GM23248 (cell line): ENCODE data around the gene CENPX.

Source experiments
- EZH2 ChIP-seq: fragments of 200-600 bp; sonication (generic); IDR thresholded peaks from 2 replicates; pipeline ENCODE4 v1.6.1; 2018; ENCODE audit warnings: antibody characterized with exemption, mild to moderate bottlenecking; ENCODE audit not compliant: insufficient read depth, poor library complexity, severe bottlenecking
- EZH2phosphoT487 ChIP-seq: fragments of 200-600 bp; sonication (generic); IDR thresholded peaks from 2 replicates; pipeline ENCODE4 v1.6.1; 2018; ENCODE audit warnings: antibody characterized with exemption, moderate library complexity, mild to moderate bottlenecking, low read depth; ENCODE audit not compliant: insufficient read depth

DNA sequence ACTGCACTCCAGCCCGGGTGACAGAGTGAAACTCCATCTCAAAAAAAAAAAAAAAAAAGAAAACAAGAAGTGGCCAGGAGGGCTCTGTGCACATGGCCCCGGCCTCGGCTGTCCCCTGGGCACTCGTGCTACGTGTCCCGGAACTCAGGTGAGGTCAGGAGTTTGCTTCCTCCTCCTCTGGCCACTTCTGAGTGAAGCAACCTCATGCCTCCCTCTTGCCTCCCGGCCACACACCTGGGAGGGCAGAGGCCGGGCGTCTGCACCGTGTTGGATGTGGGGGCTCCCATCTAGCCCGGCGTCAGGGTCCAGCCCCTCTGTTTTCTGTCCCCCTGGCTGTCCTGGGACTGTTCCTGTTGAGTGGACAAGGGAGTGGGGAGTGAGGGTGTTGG, 23.1 kb downstream of the CENPX start:
- TF ChIP-seq EZH2 (no peak), EZH2phosphoT487 (no peak)
